HFF-Myc (cell line): ENCODE results near the gene CUL1.

ENCODE experiments used
- DNase-seq: peaks from one replicate; pipeline ENCODE4 v3.0.0-alpha.2; 2011; ENCODE audit warnings: low read depth; ENCODE audit errors: extremely low read depth
- H3K4me3 ChIP-seq: replicated peaks from 2 replicates; pipeline ENCODE4 v1.5.1; 2011; ENCODE audit warnings: low read depth, mild to moderate bottlenecking, control low read depth, low read length
- TF ChIP-seq, protein P1 (sequence below): IDR thresholded peaks from 2 replicates; pipeline ENCODE4 v1.5.1; 2012; ENCODE audit warnings: mild to moderate bottlenecking, low read depth, low read length, control low read depth; ENCODE audit errors: missing control alignments

The CUL1 gene

DNA sequence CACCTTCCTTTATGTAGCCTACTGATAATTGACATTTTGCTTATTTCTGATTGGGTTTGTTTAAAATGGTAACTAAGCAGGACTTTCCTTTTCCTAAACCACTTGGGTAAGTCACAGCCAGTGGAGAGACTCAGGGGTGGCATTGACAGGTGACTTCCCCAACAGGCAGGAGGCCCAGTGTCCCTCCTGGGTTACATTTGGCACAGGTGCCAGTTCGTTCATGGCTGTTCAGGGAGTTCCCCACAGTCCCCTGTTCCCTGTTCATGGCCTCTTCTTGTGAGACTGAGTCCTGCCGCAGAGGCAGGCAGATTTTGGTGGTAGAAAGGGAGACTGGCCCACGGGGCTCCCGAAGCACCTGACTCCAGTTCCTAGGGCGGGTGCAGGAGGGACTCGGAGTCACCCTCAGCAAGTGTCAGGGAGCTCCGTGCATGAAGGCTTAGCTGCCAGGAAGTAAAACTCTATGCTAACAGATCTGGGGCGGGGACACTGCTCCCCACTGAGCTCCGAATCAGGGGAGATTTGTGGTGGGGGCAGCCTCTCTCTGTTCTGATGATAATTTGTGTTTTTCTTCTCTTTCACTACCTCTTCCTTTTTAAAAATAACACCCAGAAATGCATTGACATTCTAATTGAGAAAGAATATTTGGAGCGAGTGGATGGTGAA lies 101.3 kb downstream of the CUL1 start:
- no peak for DNase-seq
- TF ChIP-seq, protein P1, sequence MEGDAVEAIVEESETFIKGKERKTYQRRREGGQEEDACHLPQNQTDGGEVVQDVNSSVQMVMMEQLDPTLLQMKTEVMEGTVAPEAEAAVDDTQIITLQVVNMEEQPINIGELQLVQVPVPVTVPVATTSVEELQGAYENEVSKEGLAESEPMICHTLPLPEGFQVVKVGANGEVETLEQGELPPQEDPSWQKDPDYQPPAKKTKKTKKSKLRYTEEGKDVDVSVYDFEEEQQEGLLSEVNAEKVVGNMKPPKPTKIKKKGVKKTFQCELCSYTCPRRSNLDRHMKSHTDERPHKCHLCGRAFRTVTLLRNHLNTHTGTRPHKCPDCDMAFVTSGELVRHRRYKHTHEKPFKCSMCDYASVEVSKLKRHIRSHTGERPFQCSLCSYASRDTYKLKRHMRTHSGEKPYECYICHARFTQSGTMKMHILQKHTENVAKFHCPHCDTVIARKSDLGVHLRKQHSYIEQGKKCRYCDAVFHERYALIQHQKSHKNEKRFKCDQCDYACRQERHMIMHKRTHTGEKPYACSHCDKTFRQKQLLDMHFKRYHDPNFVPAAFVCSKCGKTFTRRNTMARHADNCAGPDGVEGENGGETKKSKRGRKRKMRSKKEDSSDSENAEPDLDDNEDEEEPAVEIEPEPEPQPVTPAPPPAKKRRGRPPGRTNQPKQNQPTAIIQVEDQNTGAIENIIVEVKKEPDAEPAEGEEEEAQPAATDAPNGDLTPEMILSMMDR = no peak
- H3K4me3 ChIP-seq = no peak overlapping the region

- TF ChIP-seq, protein P1 = no peak
- DNase-seq = no peak
- no peak overlapping the region for H3K4me3 ChIP-seq
These were observed 102.0 kb downstream of the CUL1 start for GRCh38 chr7:148800677-148801076.

GRCh38 chr7:148802101-148802493 lies 103.4 kb downstream of the CUL1 start:
- no peak for DNase-seq
- no peak overlapping the region for H3K4me3 ChIP-seq
- TF ChIP-seq, protein P1 = no peak

DNA sequence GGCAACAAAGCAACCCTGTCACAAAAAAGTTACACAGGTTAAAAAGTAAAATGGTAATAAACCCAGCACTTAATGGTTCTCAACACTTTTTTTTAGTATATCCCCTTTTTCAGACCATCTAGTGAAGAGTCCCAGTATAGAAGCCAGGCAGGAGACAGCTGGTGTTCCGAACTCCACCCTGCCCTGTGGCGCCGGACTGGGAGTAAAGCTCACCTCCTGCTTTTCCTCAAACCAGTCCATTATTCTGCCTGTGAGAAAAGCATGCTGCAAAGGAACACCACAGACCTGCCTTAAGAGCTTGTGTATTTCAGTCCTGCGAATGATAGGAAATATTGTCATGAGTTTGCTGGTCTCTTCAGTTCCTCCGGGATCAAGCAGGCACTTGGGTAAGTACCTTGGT lies 104.4 kb downstream of the CUL1 start:
- no peak for DNase-seq

DNA sequence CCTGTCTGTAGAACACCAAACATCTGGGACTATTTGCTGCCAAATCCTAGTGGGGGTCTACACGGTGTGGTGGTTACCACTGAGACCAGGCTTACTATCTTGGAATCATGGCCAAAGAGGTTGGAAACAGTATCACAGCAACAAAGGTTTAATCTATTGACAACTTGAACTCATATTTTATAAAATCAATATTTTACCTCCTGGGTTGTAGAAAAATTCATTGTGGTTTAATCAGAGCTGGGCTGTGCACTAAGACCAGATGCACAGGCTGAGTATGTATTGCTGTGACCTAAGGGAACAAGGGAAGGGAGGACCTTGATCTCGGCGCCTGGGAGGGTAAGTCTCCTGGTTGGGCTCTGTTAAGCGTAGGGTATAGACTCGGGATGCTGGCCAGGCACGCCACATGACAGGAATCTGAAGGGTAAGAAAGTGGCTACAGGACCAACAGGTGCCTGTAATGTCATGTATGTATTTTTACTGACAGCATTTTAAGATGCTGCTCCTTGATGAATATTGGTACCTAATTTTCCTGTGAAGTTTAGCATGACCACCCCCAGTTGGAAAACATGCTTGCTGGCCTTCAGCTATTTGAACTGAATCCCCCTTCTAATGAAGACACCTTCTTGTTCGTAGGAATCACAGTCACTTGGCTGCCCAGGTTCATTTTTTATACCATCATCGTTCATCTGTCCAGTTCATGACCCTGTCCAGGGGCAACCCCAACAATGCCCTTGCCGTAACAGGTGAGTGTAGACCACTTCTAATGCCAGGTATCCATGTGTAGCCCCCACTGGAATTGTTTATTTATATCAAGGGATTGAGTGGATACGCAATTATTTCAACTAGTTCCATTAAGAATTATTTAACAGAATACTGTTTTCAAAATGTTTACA lies 105.9 kb downstream of the CUL1 start:
- TF ChIP-seq, protein P1 = no peak
- no peak for DNase-seq

More for the DNA sequence above, 104.4 kb downstream of the CUL1 start:
- H3K4me3 ChIP-seq = no peak overlapping the region
- TF ChIP-seq, protein P1 = no peak

DNA sequence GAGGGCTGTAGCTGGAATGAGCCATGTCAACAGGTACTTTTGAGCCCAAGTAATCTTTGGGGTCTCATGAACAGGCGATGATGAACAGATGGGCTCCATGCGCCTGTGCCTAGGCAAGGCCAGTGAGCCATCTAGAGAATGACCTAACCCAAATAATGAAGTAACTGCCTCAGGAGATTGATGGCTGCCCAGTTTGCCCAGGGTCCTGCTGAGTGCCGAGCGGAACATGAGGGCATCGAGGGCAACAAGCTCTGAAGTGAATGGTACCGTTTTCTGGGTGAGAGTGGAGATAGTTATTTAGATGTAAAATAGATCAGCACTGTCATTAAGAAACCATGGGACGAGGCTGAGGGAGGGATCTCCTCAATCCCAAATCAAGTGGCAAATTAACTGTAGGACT lies 107.5 kb downstream of the CUL1 start:
- DNase-seq = no peak
- TF ChIP-seq, protein P1 = no peak
- no peak overlapping the region for H3K4me3 ChIP-seq

More for the DNA sequence above, 105.9 kb downstream of the CUL1 start:
- no peak overlapping the region for H3K4me3 ChIP-seq
